Effector CD4-positive, alpha-beta T cell (primary cell): ENCODE results near the gene AKAP8L.
A peak's percentile ranks its signal among the peaks of the same experiment; 100 is the strongest.

ENCODE experiments used
- DNase-seq: peaks from one replicate; pipeline ENCODE4 v3.0.0-alpha.2; 2020

AKAP8L gene

GRCh38 chr19:15432629-15433518 is 14.1 kb upstream of the AKAP8L start:
- DNase-seq = peak; percentile 89

- no peak for DNase-seq
Measured at GRCh38 chr19:15432018-15432494, 13.3 kb upstream of the AKAP8L start.

- no peak for DNase-seq
Measured at GRCh38 chr19:15431396-15432017, 12.7 kb upstream of the AKAP8L start.

- DNase-seq = no peak
Measured at GRCh38 chr19:15430526-15431120, 11.8 kb upstream of the AKAP8L start.

- DNase-seq = no peak
Measured at GRCh38 chr19:15429825-15430467, 11.2 kb upstream of the AKAP8L start.

GRCh38 chr19:15428956-15429824 is 10.4 kb upstream of the AKAP8L start:
- no peak for DNase-seq

- DNase-seq = no peak
Measured at GRCh38 chr19:15427991-15428471, 9.2 kb upstream of the AKAP8L start.

GRCh38 chr19:15427350-15427700 is 8.5 kb upstream of the AKAP8L start:
- DNase-seq = no peak

- DNase-seq = no peak
Measured at GRCh38 chr19:15426485-15427349, 7.9 kb upstream of the AKAP8L start.

GRCh38 chr19:15425321-15425950 is 6.6 kb upstream of the AKAP8L start:
- DNase-seq = no peak

GRCh38 chr19:15424692-15425272 is 6.0 kb upstream of the AKAP8L start:
- no peak for DNase-seq

GRCh38 chr19:15424121-15424520 is 5.3 kb upstream of the AKAP8L start:
- no peak for DNase-seq

- no peak for DNase-seq
Measured at GRCh38 chr19:15423130-15423529, 4.3 kb upstream of the AKAP8L start.

GRCh38 chr19:15422296-15423075 is 3.7 kb upstream of the AKAP8L start:
- DNase-seq = no peak

GRCh38 chr19:15421721-15422260 is 3.0 kb upstream of the AKAP8L start:
- DNase-seq = no peak

- no peak for DNase-seq
Measured at GRCh38 chr19:15421136-15421695, 2.4 kb upstream of the AKAP8L start.

GRCh38 chr19:15419413-15420025 is 731 bp upstream of the AKAP8L start:
- no peak for DNase-seq

GRCh38 chr19:15418231-15418578 is 583 bp downstream of the AKAP8L start:
- DNase-seq = no peak
